HG02759 (cell line): Measurements from ENCODE around the gene EIF2B2.

Source experiments
- ATAC-seq: cut with Tn5 transposase; IDR thresholded peaks from one replicate; pipeline ENCODE4 v1.9.1; 2021; ENCODE audit warnings: mild to moderate bottlenecking, moderate library complexity; ENCODE audit not compliant: unreplicated experiment

EIF2B2 gene

DNA sequence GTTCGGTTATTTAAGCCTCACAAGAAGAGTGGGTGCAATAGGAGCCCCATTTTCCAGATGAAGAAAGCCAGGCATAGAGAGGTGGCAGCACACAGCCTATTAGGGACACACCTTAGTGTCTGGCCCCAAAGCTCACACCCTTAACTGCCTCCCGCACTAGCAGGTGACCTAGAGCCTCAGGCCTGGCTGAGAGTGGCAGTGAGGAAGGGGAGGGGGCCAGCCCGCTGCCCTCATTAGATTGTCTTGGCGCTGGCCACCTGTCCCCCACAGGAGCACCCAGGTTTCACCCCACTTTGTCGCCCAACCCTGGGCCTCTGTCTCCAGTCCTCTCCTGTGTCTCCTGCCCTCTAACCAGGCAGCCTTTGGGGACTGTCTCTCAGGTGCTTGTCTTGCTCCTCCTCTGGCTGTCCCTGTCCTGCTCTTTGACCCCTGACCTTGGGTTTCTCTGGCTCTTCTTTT lies 28.8 kb upstream of the EIF2B2 start:
- ATAC-seq: no peak

GRCh38 chr14:74974364-74975058 lies 28.2 kb upstream of the EIF2B2 start:
- no peak for ATAC-seq

- ATAC-seq: no peak
These were observed 27.5 kb upstream of the EIF2B2 start for GRCh38 chr14:74975059-74975810.

GRCh38 chr14:74976264-74977113 lies 26.2 kb upstream of the EIF2B2 start:
- no peak for ATAC-seq

- no peak for ATAC-seq
These were observed 25.4 kb upstream of the EIF2B2 start for GRCh38 chr14:74977164-74977900.

DNA sequence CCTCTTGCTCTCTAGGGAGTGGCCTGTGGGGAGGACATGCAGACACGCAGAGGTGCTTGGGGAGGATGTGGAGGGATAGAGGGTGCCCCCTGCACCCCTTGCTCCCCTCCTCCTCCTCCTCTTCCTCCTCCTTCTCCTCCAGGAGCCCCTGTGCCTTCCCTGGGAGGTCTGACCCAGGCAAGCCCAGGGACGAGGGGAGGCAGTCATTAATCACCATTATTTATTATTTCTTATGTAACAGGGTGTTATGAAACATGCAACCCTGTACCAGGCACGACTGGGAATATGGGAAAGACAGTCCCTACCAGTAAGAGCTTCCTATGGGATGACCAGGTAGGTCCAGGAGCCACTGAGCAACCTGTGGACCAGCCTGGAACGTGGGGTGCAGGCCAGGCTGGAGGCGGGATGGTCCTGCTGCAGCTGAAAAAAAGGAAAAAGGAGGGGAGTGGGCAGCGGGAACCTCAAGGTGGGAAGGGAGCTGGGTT lies 24.8 kb upstream of the EIF2B2 start:
- no peak for ATAC-seq

DNA sequence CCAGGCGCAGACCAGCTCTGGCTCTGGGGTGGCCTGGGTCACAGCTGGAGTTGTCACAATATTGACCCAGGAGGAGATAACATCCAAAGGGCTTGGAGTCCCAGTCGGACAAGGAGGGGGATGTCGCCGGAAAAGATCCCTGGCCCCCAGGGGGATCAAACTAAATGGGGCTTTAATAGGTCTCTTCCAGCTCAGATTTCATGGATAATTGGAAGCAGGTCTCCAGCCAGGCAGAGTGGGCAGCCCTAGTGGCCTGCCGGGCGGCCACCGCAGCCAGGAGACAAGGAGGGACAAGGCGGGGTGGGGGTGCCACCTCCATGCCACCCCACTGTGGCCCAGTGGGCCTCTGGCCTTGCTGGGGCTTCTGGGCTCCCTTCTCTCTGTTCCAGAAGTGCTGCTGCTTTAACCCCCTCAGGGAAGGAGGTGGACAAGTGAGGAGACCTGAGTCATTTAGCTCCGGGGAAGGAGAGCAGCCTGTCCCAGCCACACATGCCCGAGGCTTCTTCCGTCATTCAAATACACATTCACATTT lies 24.2 kb upstream of the EIF2B2 start:
- no peak for ATAC-seq

GRCh38 chr14:74979029-74979428 lies 23.7 kb upstream of the EIF2B2 start:
- ATAC-seq: no peak

DNA sequence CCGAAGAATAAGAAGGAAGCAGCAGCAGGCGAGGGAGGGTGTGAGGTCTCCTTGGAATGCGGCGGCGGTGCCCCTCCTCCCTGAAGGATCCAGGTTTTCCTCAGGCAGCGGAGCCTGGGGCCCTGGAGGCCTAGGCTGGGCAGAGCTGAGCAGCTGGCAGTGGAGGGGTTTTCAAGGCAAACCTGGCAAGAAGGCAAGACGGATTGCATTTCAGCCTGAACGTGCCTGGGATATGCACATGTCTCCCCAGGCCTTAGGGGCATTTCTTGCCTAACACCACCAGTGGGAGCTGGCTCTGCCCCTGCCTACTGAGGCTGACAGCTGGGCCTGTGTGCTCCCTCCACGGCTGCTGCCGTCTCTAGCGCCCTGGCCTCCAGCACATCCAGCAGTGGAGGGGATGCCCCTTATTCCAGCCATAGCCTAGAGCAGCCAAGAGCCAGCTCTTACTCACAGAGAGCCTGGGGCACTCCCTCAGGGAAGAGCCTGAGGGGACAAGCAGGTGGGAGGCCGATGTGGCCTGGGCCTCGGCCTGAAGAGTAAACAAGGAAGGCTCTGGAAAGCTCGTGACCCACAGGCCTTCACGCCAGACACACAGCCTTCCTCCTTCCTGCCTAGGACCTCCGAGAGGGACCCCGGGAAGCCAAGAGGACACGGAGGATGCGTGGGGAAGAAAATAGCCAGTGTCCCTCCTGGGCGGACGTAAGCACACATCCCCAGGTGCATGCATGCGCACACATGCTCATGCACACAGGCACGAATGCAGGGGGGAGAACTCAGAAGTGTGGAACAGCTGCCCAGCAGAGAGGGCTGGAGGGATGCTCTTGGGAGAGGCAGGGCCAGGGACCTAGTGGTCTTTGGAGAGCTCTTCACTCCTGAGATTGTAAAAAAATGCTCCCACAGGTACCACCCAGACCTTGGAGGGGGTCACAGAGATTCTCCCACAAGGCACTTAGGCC lies 23.0 kb upstream of the EIF2B2 start:
- no peak for ATAC-seq

GRCh38 chr14:74980398-74980730 lies 22.4 kb upstream of the EIF2B2 start:
- ATAC-seq: no peak

GRCh38 chr14:74980731-74981461 lies 21.8 kb upstream of the EIF2B2 start:
- ATAC-seq: no peak

DNA sequence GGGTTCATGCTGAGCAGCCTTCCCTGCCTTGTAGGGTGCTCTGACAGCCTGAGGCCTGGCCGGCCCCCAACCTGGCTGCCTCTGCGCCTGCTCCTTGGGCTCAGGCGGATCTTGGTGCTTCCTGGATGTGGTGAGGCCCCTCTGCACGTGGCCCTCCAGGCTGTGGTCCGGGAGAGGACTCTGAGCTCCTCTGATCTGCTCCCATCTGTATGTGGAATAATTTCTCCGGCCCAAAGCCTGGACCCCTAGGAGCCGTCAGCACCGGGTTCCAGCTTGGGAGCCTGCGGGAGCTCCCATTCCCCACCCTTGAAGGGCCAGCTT lies 21.3 kb upstream of the EIF2B2 start:
- ATAC-seq: no peak

DNA sequence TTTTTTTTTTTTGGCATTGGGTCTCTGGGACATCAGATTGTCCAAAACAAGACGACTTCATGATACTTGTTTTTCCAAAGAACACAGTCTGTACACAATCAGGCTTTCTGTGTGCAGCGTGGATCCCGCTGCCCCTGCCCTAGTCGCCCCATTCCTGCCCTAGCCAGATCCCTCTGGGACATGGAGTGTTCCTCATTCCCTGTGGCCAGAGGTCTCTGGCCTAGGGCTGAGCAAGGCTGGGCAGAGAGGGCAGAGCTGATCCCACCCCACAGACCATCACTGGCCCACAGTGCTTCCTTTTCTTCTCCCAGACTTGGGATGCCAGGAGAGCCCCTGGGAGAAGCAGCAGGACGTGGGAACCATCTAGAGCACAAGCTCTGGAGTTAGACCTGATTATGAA lies 20.9 kb upstream of the EIF2B2 start:
- ATAC-seq: no peak

- no peak for ATAC-seq
These were observed 20.1 kb upstream of the EIF2B2 start for GRCh38 chr14:74982661-74983060.

DNA sequence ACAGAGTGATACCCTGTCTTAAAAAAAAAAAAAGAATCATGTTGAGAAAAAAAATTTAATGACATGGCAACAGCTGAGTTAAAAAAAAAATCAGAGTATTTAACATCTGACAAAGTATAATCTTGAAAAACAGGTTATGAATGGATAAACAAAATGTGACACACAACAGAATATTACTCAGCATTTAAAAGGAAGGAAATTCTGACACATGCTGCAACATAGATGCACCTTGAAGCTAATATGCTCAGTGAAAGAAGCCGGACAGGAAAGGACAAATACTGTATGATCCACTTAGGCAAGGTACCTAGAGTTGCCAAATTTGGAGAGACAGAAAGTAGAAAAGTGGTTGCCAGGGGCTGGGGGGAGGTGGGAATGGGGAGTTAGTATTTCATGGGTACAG lies 19.4 kb upstream of the EIF2B2 start:
- ATAC-seq: no peak

GRCh38 chr14:74984236-74985027 lies 18.3 kb upstream of the EIF2B2 start:
- ATAC-seq: no peak

- ATAC-seq: no peak
These were observed 17.8 kb upstream of the EIF2B2 start for GRCh38 chr14:74985028-74985310.

GRCh38 chr14:74985806-74986205 lies 16.9 kb upstream of the EIF2B2 start:
- ATAC-seq: no peak
